Activated CD4-positive, alpha-beta T cell treated with anti-CD3 and anti-CD28 coated beads, Interleukin-2, amount 50 U/mL, for 1 hour (primary cell): ENCODE measurements around the gene NFIC.
"Not testable (repeated sequence)": the region's sequence is repeated elsewhere in the genome, so short reads cannot be mapped to it uniquely, and the experiment has no call there.

Experiments used
- DNase-seq: peaks from one replicate; pipeline ENCODE4 v3.0.0-alpha.2; 2020

The NFIC gene

DNA sequence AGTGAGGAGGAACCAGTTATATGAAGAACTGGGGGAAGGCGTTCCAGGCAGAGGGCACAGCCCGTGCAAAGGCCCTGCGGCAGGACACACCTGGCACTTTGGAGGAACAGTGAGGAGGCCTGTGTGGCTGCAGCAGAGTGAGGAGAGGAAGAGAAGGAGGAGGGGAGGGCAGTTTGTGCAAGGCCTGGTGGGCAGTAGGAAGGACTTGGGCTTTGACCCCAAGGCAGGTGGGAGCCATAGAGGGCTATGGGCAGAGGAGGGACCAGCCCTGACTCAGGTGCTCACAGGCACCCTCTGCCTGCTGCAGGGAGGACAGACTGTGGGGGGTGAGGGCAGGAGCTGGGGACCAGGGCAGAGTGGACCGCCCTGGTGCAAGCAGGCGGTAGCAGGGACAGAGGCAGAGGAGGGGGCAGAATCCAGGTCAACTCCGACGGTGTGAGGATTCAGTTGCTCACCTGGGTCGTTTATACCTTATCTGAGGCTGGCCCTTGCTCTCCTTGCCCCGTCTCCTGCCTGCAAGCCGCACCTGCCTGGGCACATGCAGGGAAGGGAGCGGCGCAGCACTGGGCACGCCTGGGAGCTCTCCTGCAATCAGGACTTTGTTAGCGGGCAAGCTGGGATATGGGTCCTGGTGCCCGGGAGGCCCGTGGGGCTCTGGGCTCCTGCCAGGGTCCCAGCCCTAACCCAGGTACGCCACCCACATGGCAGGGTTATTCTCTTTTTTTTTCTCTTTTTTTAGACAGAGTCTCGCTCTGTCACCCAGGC lies 34.8 kb downstream of the NFIC start:
- DNase-seq, result no peak

- no peak for DNase-seq
Measured at GRCh38 chr19:3402631-3403443, 36.5 kb downstream of the NFIC start.

- no peak for DNase-seq
Measured at GRCh38 chr19:3403489-3404323, 37.3 kb downstream of the NFIC start.

GRCh38 chr19:3404324-3405260 lies 38.2 kb downstream of the NFIC start:
- no peak for DNase-seq

GRCh38 chr19:3405261-3405653 lies 38.9 kb downstream of the NFIC start:
- DNase-seq, result no peak

DNA sequence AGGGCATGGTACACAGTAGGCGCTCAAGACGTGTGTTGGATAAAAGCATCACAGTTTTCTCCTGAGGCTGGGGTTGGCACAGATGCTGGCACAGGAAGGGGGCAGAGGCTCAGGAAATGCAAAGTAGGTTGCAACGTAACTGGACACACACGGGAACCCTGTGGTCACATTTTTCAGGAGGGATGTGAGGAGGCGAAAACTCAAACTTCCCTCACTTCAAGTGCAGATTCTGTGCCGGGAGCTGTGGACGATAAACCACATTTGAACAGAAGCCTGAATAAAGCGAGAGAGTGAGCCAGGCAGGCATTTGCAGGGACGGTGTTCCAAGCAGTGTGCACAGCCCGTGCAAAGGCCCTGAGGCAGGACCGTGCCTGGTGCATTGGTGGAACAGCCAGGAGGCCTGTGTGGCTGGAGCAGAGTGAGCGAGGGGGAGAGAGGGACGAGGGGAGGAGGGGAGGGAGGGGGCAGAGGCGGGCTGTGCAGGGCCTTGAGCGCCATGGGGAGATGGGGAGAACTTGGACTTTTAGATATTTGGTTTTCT lies 40.3 kb downstream of the NFIC start:
- DNase-seq, result no peak

- DNase-seq, result no peak
Measured at GRCh38 chr19:3407556-3408516, 41.5 kb downstream of the NFIC start.

DNA sequence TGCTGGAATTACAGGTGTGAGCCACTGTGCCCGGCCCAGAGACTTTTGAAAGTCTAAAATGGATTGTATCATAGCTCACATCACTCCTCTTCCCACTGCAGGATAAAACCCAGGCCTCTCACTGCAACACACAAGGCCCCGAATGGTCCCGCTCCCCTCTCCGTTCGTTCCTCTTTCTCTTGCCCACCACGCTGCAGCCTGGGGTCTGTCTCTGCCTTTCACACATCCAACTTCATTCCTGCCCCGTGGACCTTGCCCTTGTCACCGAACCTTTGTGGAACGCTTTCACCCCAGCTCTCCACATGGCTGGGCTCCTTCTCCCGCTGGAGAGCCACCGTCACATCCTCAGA lies 42.6 kb downstream of the NFIC start:
- no peak for DNase-seq

GRCh38 chr19:3409346-3410064 lies 43.1 kb downstream of the NFIC start:
- DNase-seq, result no peak

- DNase-seq, result no peak
Measured at GRCh38 chr19:3411636-3412035, 45.3 kb downstream of the NFIC start.

GRCh38 chr19:3412066-3412465 lies 45.7 kb downstream of the NFIC start:
- no peak for DNase-seq

DNA sequence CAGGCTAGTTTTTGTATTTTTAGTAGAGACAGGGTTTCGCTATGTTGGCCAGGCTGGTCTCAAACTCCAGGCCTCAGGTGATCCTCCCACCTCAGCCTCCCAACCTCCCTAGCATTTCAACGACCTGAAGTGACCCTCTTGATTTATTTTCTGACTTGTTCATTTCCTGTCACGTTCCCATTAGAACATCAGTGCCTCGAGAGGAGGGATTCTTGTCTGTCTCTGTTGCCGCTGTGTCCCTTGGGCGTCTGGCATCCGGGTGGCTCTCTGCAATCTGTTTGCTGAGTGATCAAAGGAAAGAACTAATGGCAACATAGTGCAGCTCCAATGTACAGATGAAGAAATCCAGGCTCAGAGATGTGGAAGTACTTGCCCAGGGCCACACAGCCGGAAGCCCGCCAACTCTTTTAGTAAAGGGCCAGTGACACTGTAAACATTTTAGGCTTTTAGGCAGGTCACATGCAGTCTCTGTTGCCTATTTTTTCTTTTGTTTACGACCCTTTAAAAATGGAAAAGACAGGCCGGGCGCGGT lies 47.5 kb downstream of the NFIC start:
- no peak for DNase-seq

DNA sequence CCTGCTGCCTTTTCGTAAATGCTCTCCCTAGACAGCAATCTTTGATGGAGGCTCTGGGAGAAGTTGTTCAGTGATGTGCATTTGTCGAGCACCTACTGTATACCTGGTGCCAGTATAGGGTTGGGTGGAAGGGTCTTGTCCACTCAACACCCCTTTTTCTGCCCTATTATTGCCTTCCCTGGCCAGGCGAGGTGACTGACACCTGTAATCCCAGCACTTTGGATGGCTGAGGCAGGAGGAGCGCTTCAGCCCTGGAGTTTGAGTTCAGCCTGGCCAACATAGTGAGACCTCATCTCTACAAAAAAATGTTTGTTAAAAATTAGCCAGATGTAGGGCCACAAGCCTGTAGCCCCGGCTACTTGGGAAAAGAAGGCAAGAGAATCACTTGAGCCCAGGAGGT lies 49.3 kb downstream of the NFIC start:
- no peak for DNase-seq

- no peak for DNase-seq
Measured at GRCh38 chr19:3420244-3420755, 53.9 kb downstream of the NFIC start.

DNA sequence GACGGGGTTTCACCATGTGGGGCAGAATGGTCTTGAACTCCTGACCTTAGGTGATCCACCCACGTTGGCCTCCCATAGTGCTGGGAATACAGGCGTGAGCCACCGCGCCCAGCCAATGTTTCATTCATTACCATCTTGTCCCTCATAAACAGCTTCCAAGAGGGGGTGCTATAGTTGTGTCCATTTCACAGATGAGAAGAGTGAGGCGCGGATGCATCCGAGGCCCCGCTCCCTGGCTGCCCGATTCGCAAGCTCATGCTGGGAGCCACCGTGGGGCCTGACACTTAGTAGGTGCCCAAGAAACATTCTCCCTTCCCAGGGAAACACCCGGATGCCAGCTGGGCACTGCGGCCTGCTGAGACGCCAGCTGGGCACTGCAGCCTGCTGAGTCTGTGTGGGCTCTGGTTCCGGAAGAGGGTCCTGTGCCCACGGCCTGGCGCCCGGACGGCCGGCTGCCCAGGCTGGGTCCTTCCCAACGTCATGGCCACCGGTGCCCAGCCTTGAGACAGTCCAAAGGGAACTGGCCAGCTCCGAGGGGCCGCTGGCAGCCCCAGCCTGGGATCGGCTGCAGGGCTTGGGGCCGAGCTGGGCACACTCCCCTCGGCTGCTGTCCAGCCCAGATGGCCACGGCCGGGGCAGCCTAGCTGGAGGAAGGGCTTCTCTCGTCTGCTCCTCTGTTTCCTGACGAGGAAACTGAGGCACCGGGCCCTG lies 54.7 kb downstream of the NFIC start:
- DNase-seq, result no peak

GRCh38 chr19:3421656-3422055 lies 55.3 kb downstream of the NFIC start:
- not testable (repeated sequence) for DNase-seq

- no peak for DNase-seq
Measured at GRCh38 chr19:3423183-3423829, 56.9 kb downstream of the NFIC start.

- no peak for DNase-seq
Measured at GRCh38 chr19:3426433-3426832, 60.0 kb downstream of the NFIC start.

GRCh38 chr19:3430366-3430680 lies 63.9 kb downstream of the NFIC start:
- DNase-seq, result not testable (repeated sequence)
